PC-9 (cell line): ENCODE results near the gene POFUT2. TPM values are rescaled to one million over a fixed set of nuclear protein-coding genes. Genes with fewer than 3 reads are reported as not detected.

Source experiments
- BruUV-seq: library from RNA; stranded (reverse); fragments of 400-500 nt; replicated peaks from 2 replicates; lab custom pipeline; 2021; lab: Mats Ljungman, UMichigan
- CTCF ChIA-PET: fragments of 300-600 bp; sonication (Branson Sonifier 250); formaldehyde crosslinking; loops from one replicate; lab custom pipeline; 2022; ENCODE audit warnings: antibody characterized with exemption; lab: Charles Lee
- POLR2A ChIA-PET: fragments of 300-600 bp; sonication (Branson Sonifier 250); formaldehyde crosslinking; loops from one replicate; lab custom pipeline; 2022; ENCODE audit warnings: antibody characterized with exemption; ENCODE audit not compliant: unreplicated experiment; lab: Charles Lee
- DNase-seq, 2 experiments: peaks; one replicate each; pipeline versions ENCODE4 v3.0.0 to v3.0.0-alpha.2; 2015 to 2022; ENCODE audit warnings: mixed read lengths in 1 of 2
- H2AFZ ChIP-seq: fragments of 200-600 bp; sonication (generic); 2 replicates; pipeline ENCODE4 v1.8.1; 2017; ENCODE audit warnings: antibody characterized with exemption
- H3F3A ChIP-seq: fragments of 200-600 bp; sonication (generic); 2 replicates; pipeline ENCODE4 v1.8.1; 2017; ENCODE audit warnings: antibody characterized with exemption, mild to moderate bottlenecking, low read depth; ENCODE audit not compliant: insufficient read depth
- H3K27ac ChIP-seq: fragments of 200-600 bp; sonication (generic); 2 replicates; pipeline ENCODE4 v1.6.1; 2016; ENCODE audit warnings: mixed run types
- H3K27me3 ChIP-seq: fragments of 200-600 bp; sonication (generic); 2 replicates; pipeline ENCODE4 v1.6.1; 2016; ENCODE audit warnings: low read depth, mixed run types; ENCODE audit not compliant: insufficient read depth
- H3K36me3 ChIP-seq: fragments of 200-600 bp; sonication (generic); 2 replicates; pipeline ENCODE4 v1.6.1; 2016; ENCODE audit warnings: low read depth, mixed run types
- H3K4me1 ChIP-seq: fragments of 200-600 bp; sonication (generic); replicated peaks from 2 replicates; pipeline ENCODE4 v1.6.1; 2016; ENCODE audit warnings: mixed run types; ENCODE audit not compliant: insufficient read depth
- H3K4me2 ChIP-seq: fragments of 200-600 bp; sonication (generic); 2 replicates; pipeline ENCODE4 v1.6.1; 2017; ENCODE audit warnings: mixed run types
- H3K4me3 ChIP-seq: fragments of 200-600 bp; sonication (generic); 2 replicates; pipeline ENCODE4 v1.6.1; 2016; ENCODE audit warnings: mixed run types
- H3K79me2 ChIP-seq: fragments of 200-600 bp; sonication (generic); 2 replicates; pipeline ENCODE4 v1.6.1; 2017; ENCODE audit warnings: low read depth, mixed run types
- H3K9me2 ChIP-seq: fragments of 200-600 bp; sonication (generic); 2 replicates; pipeline ENCODE4 v1.8.1; 2017; ENCODE audit warnings: mild to moderate bottlenecking; ENCODE audit not compliant: insufficient read depth
- H3K9me3 ChIP-seq: fragments of 200-600 bp; sonication (generic); 2 replicates; pipeline ENCODE4 v1.8.1; 2016; ENCODE audit warnings: low read depth; ENCODE audit not compliant: insufficient read depth
- H4K20me1 ChIP-seq: fragments of 200-600 bp; sonication (generic); 2 replicates; pipeline ENCODE4 v1.8.1; 2017; ENCODE audit not compliant: insufficient read depth
- EZH2 ChIP-seq: fragments of 200-600 bp; sonication (generic); IDR thresholded peaks from 2 replicates; pipeline ENCODE4 v1.8.0; 2017; ENCODE audit warnings: antibody characterized with exemption, low read depth
- intact Hi-C: fragments of 100-400 bp; cut with micrococcal nuclease; formaldehyde crosslinking; loops from one replicate; pipeline ENCODE4 v1.10.0; 2022; ENCODE audit not compliant: unreplicated experiment
- total RNA-seq: library from RNA; stranded (reverse); gene quantifications from 2 replicates; pipeline ENCODE4 v1.2.3, GENCODE V29; 2021
- TF ChIP-seq, protein P1 (sequence below): fragments of 200-600 bp; sonication (generic); conservative IDR thresholded peaks from 2 replicates; pipeline ENCODE4 v1.6.1; 2017; ENCODE audit warnings: mixed run types, antibody characterized with exemption, mild to moderate bottlenecking, moderate library complexity

Gene POFUT2
- total RNA-seq, 1 experiment from 2014 or later, result 32.6 TPM

- Histone ChIP-seq H3K4me3 (no peak overlapping the region), H3K79me2 (no peaks in the 10 kb centered on the region), H2AFZ (no peak overlapping the region), H3K4me1 (no peaks in the 10 kb centered on the region), H3K27ac (no peak overlapping the region), H4K20me1 (no peaks in the 10 kb centered on the region; the same call in 1 of the 2 replicates), H3F3A (no peaks in the 10 kb centered on the region), H3K36me3 (no peaks in the 10 kb centered on the region), H3K9me3 (no peaks in the 10 kb centered on the region), H3K9me2 (no peaks in the 10 kb centered on the region), H3K27me3 (peaks cover 8% of the 10 kb centered on the region; the same call in 1 of the 2 replicates), H3K4me2 (no peak overlapping the region)
- no TSS peak for BruUV-seq
- ChIA-PET CTCF (no interaction called here), POLR2A (no interaction called here)
- intact Hi-C loops, result no loop called here
- no peak for TF ChIP-seq EZH2
- TF ChIP-seq, protein P1, sequence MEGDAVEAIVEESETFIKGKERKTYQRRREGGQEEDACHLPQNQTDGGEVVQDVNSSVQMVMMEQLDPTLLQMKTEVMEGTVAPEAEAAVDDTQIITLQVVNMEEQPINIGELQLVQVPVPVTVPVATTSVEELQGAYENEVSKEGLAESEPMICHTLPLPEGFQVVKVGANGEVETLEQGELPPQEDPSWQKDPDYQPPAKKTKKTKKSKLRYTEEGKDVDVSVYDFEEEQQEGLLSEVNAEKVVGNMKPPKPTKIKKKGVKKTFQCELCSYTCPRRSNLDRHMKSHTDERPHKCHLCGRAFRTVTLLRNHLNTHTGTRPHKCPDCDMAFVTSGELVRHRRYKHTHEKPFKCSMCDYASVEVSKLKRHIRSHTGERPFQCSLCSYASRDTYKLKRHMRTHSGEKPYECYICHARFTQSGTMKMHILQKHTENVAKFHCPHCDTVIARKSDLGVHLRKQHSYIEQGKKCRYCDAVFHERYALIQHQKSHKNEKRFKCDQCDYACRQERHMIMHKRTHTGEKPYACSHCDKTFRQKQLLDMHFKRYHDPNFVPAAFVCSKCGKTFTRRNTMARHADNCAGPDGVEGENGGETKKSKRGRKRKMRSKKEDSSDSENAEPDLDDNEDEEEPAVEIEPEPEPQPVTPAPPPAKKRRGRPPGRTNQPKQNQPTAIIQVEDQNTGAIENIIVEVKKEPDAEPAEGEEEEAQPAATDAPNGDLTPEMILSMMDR, result no peak
- no peak for DNase-seq
Observed at GRCh38 chr21:45253180-45253579, 34.5 kb downstream of the POFUT2 start.

DNA sequence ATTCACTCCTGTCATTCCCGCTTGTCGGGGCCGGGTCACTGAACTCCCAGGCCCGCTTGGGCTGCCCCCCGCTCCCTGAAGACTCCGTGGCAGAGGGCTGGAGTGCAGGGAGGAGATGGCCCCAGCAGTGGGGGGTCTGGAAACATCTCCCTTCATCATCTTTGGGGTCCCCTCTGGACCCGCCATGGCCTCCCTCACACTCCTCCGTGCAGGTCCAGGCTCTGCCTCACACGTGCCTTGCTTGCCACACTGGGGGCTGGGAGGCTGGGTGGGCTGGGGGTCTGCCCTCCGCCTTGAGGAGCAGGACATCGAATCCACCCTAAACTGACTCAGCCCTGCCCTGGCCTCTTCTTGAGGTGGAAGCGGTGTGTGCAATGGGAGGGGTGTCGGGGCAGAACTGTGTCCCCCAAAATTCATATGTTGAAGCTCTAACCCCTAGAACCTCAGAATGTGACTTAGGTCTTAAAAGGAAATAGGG lies 35.2 kb downstream of the POFUT2 start:
- H3K27ac ChIP-seq, result no peak overlapping the region
- no TSS peak for BruUV-seq
- TF ChIP-seq EZH2, result no peak
- TF ChIP-seq, protein P1, result no peak
- H3K4me1 ChIP-seq, result no peaks in the 10 kb centered on the region
- no peaks in the 10 kb centered on the region; the same call in 1 of the 2 replicates for H4K20me1 ChIP-seq
- no peak overlapping the region for H3K4me2 ChIP-seq
- no peaks in the 10 kb centered on the region for H3K9me2 ChIP-seq
- no peaks in the 10 kb centered on the region for H3K79me2 ChIP-seq
- no peaks in the 10 kb centered on the region for H3F3A ChIP-seq
- no peaks in the 10 kb centered on the region for H3K36me3 ChIP-seq
- no peaks in the 10 kb centered on the region for H3K9me3 ChIP-seq
- CTCF ChIA-PET, result no interaction called here
- peaks cover 15% of the 10 kb centered on the region; the same call in 1 of the 2 replicates for H3K27me3 ChIP-seq
- no peak for DNase-seq
- H2AFZ ChIP-seq, result no peak overlapping the region
- H3K4me3 ChIP-seq, result no peak overlapping the region
- intact Hi-C loops, result no loop called here
- POLR2A ChIA-PET, result no interaction called here

- H3K9me2 ChIP-seq, result no peaks in the 10 kb centered on the region
- no peak overlapping the region for H3K27ac ChIP-seq
- H3K9me3 ChIP-seq, result no peaks in the 10 kb centered on the region
- TF ChIP-seq EZH2, result no peak
- no peak overlapping the region for H3K4me2 ChIP-seq
- H3K4me3 ChIP-seq, result no peak overlapping the region
- peaks cover 17% of the 10 kb centered on the region; the same call in 1 of the 2 replicates for H3K27me3 ChIP-seq
- POLR2A ChIA-PET, result no interaction called here
- H3K79me2 ChIP-seq, result no peaks in the 10 kb centered on the region
- no peak overlapping the region for H2AFZ ChIP-seq
- H3K36me3 ChIP-seq, result no peaks in the 10 kb centered on the region
- no peak for DNase-seq
- intact Hi-C loops, result no loop called here
- no peaks in the 10 kb centered on the region for H3K4me1 ChIP-seq
- CTCF ChIA-PET, result no interaction called here
- no peaks in the 10 kb centered on the region for H3F3A ChIP-seq
- no peaks in the 10 kb centered on the region; the same call in 1 of the 2 replicates for H4K20me1 ChIP-seq
- BruUV-seq, result no TSS peak
Observed at GRCh38 chr21:45251635-45252447, 35.9 kb downstream of the POFUT2 start.
